GM21447 (cell line): ENCODE results near the gene NLK.
"Not testable (repeated sequence)": the region's sequence is repeated elsewhere in the genome, so short reads cannot be mapped to it uniquely, and the experiment has no call there.

Experiments
- ATAC-seq: cut with Tn5 transposase; IDR thresholded peaks from one replicate; pipeline ENCODE4 v1.9.1; 2021; ENCODE audit not compliant: unreplicated experiment

Gene NLK

DNA sequence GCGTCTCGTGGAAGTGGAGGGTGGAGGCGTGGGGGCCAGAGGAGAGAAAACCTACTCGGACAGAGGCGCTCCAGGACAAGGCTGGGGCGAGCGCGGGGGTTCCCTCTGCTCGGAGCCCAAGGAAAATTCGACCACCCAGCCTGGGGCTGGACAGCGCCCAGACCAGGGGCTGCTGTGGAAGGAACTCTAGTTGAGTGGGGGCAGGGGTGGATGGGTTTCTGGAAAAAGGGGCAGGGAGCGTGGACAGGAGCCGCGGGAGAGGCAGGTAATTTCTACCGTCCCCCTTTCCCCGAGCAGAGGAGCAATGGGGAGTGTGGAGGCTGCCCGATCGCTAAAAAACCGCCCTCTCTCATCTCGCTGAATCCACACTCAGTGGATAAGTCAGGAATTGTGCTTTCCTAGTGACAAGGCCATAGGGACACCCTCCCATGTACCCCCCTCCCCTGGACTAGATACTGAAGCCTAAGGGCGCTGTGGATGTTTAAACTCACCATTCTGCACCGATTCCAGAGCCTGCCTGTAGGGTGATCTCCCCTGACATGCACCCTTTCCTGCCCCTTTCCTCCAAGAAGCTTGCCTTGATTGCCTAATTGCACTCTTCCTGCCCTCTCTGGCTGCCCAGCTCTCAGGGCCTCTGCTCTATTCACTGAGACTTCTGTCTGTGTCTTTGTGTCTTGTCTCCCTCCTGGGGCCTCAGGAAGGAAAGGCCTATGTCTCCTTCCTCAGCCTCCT, 185.8 kb downstream of the NLK start:
- no peak for ATAC-seq

DNA sequence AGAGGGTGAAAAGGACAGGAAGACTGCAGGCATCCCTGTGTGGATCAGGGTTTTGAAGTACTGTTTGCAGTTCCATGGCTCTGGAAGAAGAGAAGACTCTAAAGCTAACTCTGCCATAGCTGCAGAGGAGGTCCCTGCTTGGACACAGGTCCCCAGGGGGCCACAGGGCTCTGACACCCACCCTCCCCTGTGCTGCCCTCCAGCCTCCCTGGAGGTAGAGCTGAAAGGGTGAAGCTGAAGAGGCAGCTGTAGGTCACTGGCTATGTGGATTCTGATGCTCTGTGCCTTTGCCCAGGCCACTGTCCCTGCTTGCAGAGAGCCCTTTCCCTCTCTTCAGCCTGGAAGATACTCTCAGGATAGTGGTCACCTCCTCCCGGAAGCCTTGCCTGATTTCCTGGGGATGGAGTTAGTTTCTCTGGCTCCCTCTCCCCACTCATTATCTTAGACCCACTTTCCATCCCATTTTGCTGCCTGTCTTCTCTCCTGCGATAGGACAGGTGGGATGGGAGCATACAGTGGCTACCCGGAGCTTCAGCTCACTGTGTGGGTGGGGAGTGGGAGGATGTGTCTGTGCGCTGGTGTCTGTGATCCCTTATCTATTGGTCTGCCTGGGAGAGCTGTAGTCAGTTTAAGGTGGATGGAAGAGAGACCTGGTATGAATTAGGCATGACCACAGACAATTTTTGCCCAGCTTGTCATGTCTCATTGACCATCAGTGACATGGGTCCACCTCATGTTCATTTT, 186.7 kb downstream of the NLK start:
- ATAC-seq, result no peak

DNA sequence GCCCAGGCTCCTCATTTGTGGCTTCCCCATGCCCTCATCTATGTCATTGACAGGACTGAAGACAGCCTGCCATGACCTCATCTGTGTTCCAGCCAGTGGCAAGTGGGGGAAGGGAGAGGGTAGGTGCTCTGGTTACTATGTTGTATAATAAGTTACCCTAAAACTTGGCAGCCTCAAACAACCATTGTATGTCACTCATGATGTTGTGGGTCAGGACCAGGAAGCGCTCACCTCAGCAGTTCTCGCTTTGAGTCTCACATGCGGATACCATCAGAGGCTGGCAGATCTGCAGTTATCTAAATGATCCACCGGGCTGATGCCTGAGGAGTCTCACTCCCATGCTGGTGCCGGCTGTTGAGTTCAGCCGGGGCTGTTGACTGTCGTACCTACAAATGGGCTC, 187.5 kb downstream of the NLK start:
- no peak for ATAC-seq

DNA sequence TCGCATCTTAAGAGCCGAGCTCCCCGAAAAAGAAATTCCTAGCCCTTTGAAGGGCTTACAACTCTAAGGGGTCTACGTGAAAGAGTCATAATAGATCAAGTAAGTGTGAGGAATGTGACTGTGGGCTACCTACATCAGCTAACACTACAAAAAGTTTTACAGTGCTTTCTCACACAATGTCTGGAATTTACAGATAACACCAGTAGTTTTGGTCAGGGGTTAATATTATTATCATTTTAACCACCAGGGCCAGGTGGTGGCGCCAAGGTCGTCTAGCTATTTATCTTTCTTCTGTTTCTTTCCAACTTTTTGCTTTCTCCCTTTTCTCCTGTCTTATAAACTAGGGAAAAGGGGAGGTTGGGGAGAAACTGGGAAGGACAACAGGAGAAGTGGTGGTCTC, 188.1 kb downstream of the NLK start:
- not testable (repeated sequence) for ATAC-seq

DNA sequence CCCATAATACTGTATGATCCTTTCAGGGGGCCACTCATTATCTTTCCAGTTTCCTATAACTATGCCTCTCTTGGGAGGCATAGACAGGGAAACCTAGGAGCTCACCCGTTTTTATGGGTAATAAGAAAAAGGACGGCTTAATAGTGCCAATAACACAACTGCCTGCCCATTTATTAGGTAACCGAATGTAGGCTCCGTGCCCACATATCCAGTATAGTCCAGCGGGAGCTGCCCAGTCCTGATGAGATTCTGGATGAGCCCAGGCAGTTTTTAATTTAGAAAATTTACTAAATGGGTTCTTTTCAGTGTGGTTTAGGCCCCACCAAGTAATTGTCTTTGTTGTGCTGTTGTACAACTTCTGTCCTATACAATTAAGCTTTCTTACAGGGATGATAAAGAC, 189.1 kb downstream of the NLK start:
- ATAC-seq, result not testable (repeated sequence)

DNA sequence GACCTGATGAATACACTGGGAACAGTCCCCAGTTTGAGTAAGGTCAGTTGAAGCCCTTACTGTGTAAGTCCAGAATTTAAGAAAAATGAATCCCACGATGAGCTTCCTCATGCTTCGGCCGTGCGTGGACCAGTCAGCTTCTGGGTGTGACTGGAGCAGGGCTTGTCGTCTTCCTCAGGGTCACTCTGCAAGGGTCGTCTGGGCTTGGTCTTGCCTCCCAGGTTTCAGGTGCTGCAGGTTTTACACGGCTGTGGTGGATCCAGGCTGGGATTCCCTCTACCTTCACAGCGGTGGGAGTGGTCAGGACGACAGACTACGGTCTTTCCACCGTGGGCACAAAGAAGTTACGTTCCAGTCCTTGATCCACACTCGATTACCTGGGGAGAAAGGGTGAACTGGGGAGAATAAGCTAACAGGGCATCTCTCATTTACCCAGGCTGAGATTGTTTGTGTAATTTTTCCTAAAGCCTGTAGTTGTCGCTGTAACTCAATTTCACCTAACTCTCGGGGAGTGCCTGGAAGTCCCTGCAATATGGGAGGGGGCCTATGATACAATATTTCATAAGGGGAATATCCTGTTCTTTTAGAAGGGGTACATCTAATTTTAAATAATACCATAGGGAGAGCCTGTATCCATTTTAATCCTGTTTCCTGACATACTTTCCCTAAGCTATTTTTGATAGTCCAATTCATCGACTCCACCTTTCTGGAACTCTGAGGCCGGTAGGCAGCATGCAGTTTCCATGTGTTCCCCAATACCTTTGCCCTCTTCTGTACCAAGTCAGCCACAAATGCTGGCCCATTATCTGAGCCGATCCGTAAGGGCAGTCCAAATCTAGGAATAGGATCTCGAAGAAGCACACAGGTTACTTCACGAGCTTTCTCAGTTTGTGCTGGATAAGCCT, 190.7 kb downstream of the NLK start:
- ATAC-seq, result not testable (repeated sequence)

DNA sequence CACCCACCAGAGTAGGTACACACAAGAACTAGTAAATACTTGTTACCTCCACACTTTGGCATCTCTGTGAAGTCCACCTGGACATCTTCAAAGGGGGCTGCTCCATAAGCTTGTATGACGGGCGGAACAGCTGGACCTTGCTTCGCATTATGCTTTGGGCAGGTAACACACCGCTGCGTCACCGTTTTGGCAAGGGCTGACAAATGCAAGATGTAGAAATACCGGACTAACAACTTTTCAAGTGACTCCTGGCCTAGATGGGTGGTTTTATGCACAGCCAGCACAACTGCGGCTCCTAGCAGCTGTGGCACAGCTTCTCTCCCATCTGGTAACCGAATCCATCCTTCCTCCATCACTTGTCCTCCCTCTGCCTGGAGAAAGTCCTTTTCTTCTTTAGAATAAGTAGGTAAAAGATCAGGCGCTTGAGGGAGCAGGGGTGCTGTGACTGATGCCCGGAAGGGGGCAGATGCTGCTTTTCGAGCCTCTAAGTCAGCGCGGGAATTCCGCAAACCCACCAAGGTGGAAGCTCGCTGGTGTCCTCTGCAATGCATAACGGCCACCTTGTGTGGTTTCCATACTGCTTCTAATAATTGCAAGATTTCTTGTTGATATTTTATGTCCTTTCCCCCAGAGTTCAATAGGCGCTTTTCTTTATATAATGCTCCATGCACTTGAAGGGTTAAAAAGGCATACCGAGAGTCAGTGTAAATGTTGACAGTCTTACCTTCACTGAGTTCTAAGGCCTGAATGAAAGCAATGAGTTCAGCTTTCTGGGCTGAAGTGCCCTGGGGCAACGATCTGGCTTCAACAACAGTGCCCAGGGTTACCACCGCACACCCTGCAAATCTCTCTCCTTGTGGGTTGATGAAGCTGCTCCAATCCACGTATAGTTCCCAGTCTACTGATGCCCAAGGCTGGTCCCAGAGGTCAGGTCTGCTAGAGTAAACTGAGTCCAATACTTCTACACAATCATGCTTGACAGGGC, 191.7 kb downstream of the NLK start:
- not testable (repeated sequence) for ATAC-seq

DNA sequence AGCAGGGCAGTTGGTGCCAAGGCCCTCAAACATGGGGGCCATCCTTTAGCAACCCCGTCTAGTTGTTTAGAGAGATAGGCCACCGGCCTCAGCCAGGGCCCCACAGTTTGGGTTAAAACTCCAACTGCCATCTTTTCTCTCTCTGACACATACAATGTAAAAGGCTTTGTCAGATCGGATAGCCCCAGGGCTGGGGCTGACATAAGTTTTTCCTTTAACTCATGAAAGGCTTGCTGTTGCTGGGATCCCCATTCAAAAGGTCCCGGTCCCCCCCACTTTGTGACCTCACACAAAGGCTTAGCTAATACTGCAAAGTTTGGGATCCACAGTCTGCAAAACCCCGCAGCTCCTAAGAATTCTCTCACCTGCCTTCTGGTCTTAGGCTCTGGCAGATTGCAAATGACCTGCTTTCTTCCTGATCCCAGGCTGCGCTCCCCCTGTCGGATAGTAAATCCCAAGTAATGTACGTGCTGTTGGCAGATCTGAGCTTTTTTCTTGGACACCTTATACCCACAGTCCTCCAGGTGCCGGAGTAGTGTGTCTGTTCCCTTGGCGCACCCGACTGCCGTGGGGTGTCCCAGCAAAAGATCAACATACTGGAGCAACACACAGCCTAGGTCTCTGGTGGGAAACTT, 192.7 kb downstream of the NLK start:
- not testable (repeated sequence) for ATAC-seq

DNA sequence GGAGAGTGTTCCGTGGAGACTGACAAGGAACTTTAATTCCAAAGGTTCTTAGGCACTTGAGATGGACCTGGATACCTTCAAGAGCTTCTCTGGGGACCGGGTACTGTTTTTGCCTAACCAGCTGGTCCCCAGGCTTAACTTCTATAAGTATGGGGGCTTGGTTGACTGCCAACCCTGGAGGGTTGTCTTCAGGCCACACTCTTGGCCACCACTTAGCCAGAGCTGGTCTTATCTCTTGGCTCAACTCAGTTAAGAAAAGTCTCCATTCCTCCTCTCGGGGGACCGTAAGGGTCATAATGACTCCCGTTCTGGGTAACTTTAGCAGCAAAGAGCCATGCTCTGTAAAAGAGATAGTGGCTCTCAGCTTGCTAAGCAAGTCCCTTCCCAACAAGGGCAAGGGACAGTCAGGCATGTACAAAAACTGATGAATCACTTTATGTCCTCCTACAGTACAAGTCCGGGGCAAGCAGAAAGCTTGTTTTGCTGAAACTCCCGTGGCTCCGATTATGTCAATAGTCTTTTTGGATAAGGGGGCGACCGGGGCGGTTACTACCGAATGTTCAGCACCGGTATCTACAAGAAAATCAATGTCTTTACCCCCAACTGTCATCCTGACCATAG, 193.7 kb downstream of the NLK start:
- ATAC-seq, result not testable (repeated sequence)

DNA sequence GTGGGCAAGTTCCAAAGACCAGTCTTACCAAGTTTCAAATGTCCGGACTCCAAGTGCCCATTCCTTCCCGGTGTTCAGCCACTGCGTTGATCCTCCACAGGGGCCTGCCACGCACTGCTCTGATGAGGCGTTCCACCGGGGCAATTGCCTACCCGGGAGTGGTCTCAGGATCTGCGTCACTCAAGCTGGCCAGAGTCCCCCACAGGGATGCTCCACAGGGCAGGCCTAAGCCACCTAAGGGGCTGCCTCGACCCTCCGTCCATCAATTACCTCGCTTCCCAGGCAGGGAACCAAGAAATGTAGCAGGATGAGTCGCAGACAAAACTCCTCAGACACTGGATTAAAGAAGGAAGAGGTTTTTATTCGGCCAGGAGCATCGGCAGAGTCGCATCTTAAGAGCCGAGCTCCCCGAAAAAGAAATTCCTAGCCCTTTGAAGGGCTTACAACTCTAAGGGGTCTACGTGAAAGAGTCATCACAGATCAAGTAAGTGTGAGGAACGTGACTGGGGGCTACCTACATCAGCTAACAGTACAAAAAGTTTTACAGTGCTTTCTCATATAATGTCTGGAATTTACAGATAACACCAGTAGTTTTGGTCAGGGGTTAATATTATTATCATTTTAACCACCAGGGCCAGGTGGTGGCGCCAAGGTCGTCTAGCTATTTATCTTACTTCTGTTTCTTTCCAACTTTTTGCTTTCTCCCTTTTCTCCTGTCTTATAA, 196.2 kb downstream of the NLK start:
- ATAC-seq, result not testable (repeated sequence)

DNA sequence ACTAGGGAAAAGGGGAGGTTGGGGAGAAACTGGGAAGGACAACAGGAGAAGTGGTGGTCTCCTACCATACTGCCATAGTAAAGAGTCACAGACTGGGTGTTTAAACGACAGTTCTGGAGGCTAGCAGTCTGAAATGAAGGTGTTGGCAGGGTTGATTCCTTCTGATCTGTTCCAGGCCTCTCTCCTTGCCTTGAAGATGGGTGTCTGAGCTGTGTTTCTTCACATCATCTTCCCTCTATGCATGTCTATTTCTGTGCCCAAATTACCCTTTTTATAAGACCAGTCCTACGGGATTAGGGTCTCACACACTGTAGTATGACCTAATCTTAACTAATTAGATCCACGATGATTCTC, 196.8 kb downstream of the NLK start:
- ATAC-seq, result no peak

DNA sequence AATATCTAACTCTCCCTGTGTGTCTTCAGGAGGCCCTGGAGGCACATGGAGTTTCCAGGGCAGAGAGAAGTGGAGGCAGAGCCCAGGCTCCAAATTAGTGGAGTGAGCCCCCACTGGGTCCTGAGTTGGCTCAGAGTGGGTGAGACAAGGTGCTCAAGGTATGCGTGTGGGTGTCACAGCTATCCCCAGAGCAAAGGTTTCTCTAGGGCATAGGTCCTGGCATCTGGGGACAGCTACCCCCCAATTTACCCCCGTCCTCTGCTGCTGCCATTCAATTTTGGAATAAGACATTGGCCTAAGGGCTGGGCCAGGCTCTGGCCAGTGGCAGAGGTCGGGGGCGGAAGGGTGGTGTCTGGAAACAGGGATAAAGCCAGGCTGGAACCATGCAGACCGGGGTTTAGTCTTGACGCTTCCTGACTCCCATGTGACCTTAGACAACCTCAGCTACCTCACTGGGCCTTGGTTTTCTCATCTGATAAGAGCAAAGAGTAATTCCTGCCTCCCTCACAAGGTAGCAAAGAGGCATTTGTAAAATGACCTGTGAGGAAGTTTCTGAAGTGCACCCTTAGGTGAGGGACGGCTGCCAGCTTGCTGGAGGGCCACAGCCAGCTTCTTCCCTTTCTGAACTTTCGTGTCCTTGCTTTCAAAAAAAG, 198.3 kb downstream of the NLK start:
- no peak for ATAC-seq

DNA sequence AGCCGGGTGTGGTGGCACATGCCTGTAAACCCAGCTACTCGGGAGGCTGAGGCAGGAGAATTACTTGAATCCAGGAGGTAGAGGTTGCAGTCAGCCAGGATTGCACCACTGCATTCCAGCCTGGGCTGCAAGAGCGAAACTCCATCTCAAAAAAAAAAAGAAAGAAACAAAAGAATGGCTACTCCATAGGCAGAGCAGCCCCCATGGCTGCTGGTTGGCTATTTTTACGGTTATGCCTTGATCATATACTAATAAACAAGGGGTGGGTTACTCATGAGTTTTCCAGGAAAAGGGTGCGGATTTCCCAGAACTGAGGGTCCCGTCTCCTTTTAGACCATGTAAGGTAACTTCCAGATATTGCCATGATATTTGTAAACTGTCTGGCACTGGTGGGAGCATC, 200.3 kb downstream of the NLK start:
- no peak for ATAC-seq

DNA sequence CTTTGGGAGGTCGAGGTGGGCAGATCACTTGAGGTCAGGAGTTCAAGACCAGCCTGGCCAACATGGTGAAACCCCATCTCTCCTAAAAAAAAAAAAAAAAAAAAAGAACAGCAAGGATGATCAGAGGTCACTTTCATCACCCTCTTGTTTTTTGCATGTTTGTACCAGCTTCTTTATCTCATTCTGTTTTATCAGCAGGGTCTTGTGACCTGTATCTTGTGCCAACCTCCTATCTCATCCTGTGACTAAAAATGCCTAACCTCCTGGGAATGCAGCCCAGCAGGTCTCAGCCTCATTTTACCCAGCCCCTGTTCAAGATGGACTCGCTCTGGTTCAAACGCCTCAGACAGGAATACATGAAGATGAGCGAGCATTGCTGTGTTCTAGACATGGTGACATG, 200.8 kb downstream of the NLK start:
- ATAC-seq, result not testable (repeated sequence)

DNA sequence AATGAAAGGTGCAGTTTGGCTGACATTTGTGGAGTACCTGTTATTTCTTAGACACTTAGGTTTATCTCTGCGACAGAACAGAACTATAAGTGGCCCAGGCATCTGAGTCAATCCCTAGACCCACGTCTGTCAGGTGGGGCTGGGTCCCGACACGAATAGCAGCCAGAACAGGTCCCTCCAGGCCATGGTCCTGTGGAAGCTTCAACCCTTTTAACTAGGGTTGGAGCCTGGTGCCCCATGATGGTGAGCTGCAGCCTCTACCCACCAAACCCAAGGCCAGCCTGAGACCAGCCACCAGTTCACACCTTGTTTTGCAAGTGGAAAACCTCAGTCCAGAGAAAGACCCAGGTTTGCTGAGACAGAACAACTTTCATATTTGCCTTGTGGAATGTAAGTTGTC, 202.0 kb downstream of the NLK start:
- ATAC-seq, result no peak
